HepG2 (cell line): Measurements from ENCODE around the gene UBR3. TPM values are rescaled to one million over a fixed set of nuclear protein-coding genes. Genes with fewer than 3 reads are reported as not detected.

ENCODE experiments used
- AKNA ChIP-seq: sonication (generic); formaldehyde crosslinking; IDR thresholded peaks from 2 replicates; pipeline ENCODE4 v1.4.0; 2020; ENCODE audit warnings: missing genetic modification reagents, borderline replicate concordance
- E2F2 ChIP-seq: sonication (generic); formaldehyde crosslinking; IDR thresholded peaks from 2 replicates; pipeline ENCODE4 v1.4.0; 2020; ENCODE audit warnings: missing genetic modification reagents, borderline replicate concordance
- ESRRA ChIP-seq: sonication (generic); formaldehyde crosslinking; IDR thresholded peaks from 2 replicates; pipeline ENCODE4 v1.5.1; 2020; ENCODE audit warnings: mild to moderate bottlenecking, low read depth, missing genetic modification reagents
- GATAD2A ChIP-seq: IDR thresholded peaks from 2 replicates; pipeline ENCODE4 v1.6.1; 2016
- GLMP ChIP-seq: sonication (generic); formaldehyde crosslinking; IDR thresholded peaks from 2 replicates; pipeline ENCODE4 v1.9.0; 2021; ENCODE audit warnings: missing genetic modification reagents, mild to moderate bottlenecking, borderline replicate concordance
- MNT ChIP-seq: fragments of 450-650 bp; IDR thresholded peaks from 2 replicates; pipeline ENCODE4 v1.6.1; 2016
- NR2F1 ChIP-seq, 2 experiments: fragments of 450-650 bp in 1 of 2; formaldehyde crosslinking in 1 of 2; IDR thresholded peaks; 2 replicates each; pipeline versions ENCODE4 v1.5.0 to v1.6.1; 2016 to 2020; ENCODE audit warnings: mild to moderate bottlenecking in 1 of 2, missing compliant biosample characterization in 1 of 2, missing genetic modification reagents in 1 of 2, moderate library complexity in 1 of 2
- SYNCRIP ChIP-seq: fragments of 200-400 bp; formaldehyde crosslinking; IDR thresholded peaks from 2 replicates; pipeline ENCODE4 v1.6.1; 2018; ENCODE audit warnings: mild to moderate bottlenecking, low read depth, low read length; ENCODE audit not compliant: insufficient read depth
- TBL1XR1 ChIP-seq: fragments of 150-350 bp; IDR thresholded peaks from 2 replicates; pipeline ENCODE4 v1.6.1; 2014; ENCODE audit warnings: borderline replicate concordance, low read length; ENCODE audit not compliant: partially characterized antibody
- TCF12 ChIP-seq, 2 experiments: fragments of 450-650 bp in 1 of 2; sonication (generic) in 1 of 2; formaldehyde crosslinking in 1 of 2; IDR thresholded peaks; 2 replicates each; pipeline versions ENCODE4 v1.6.1 to v1.8.0; 2017 to 2022; ENCODE audit warnings: antibody characterized with exemption in 1 of 2, mild to moderate bottlenecking in 1 of 2, missing genetic modification reagents in 1 of 2, moderate library complexity in 1 of 2
- THRA ChIP-seq: sonication (generic); formaldehyde crosslinking; IDR thresholded peaks from 2 replicates; pipeline ENCODE4 v1.4.0; 2020; ENCODE audit warnings: missing genetic modification reagents, borderline replicate concordance
- ZBTB42 ChIP-seq: sonication (generic); formaldehyde crosslinking; IDR thresholded peaks from 2 replicates; pipeline ENCODE4 v1.5.0; 2020; ENCODE audit warnings: mild to moderate bottlenecking, missing genetic modification reagents
- ZNF232 ChIP-seq: sonication (generic); formaldehyde crosslinking; IDR thresholded peaks from 2 replicates; pipeline ENCODE4 v1.4.0; 2020; ENCODE audit warnings: missing genetic modification reagents, borderline replicate concordance
- ZNF34 ChIP-seq: sonication (generic); formaldehyde crosslinking; IDR thresholded peaks from 2 replicates; pipeline ENCODE4 v1.4.0; 2020; ENCODE audit warnings: mild to moderate bottlenecking, missing genetic modification reagents, borderline replicate concordance
- ZNF713 ChIP-seq: sonication (generic); formaldehyde crosslinking; IDR thresholded peaks from 2 replicates; pipeline ENCODE4 v1.4.0; 2020; ENCODE audit warnings: mild to moderate bottlenecking, missing genetic modification reagents
- ZNF850 ChIP-seq: sonication (generic); formaldehyde crosslinking; conservative IDR thresholded peaks from 2 replicates; pipeline ENCODE4 v1.9.0; 2021; ENCODE audit warnings: mild to moderate bottlenecking, missing genetic modification reagents
- ZNF878 ChIP-seq: sonication (generic); formaldehyde crosslinking; IDR thresholded peaks from 2 replicates; pipeline ENCODE4 v1.8.1; 2023; ENCODE audit warnings: mild to moderate bottlenecking, missing genetic modification reagents, moderate library complexity
- polyA plus RNA-seq, 8 experiments: library from polyadenylated mRNA; depleted of rRNA in 3 of 8; stranded (reverse) in 7 of 8; unstranded in 1 of 8; fragments of >200 nt; fragmentation: Illumina TruSeq in 4 of 8; extraction: Trizol in 4 of 8; gene quantifications; 2 replicates each; pipeline versions ENCODE4 v1.2.1 to v1.2.3, GENCODE V29; 2011 to 2016; ENCODE audit warnings: low read depth in 4 of 8, missing spikeins in 1 of 8, mixed read lengths in 1 of 8; ENCODE audit not compliant: insufficient read depth in 1 of 8
- total RNA-seq, 5 experiments: library from RNA; depleted of rRNA; stranded (reverse); fragments of >200 nt; fragmentation: Illumina TruSeq; extraction: Trizol; gene quantifications; 2 replicates each; pipeline ENCODE4 v1.2.3, GENCODE V29; 2016; ENCODE audit warnings: low read depth in 1 of 5

The UBR3 gene
- total and polyA plus RNA-seq, 2 of the 13 experiments (the other 11 are each of a cell fraction or from before 2014, with no cell fraction given): 15.1 to 28.0 TPM

GRCh38 chr2:169798718-169799592 is 28.3 kb upstream of the UBR3 start, which contains the start of gene SSB (continued):
- no peak for TF ChIP-seq THRA (CRISPR knock-in tag)
- TF ChIP-seq SYNCRIP: no peak
- TF ChIP-seq TCF12 (IDR thresholded peaks at IDR 0.05): no peak
- TF ChIP-seq TCF12 (CRISPR knock-in tag; IDR thresholded peaks at IDR 0.05): 0 out of 2 replicates have a peak, but pooled peaks have one; percentile 52
- TF ChIP-seq AKNA (CRISPR knock-in tag): no peak
- no peak for TF ChIP-seq ZNF34 (CRISPR knock-in tag)
- TF ChIP-seq ZNF850 (CRISPR knock-in tag): no peak
- peak; percentile 76; the same call in 1 of the 2 replicates for TF ChIP-seq ZNF232 (CRISPR knock-in tag)
- TF ChIP-seq E2F2 (CRISPR knock-in tag): no peak; the same call in 1 of the 2 replicates
- TF ChIP-seq ZBTB42: no peak
- 0 out of 2 replicates have a peak, but pooled peaks have one; percentile 33 for TF ChIP-seq GATAD2A (CRISPR knock-in tag)
- TF ChIP-seq TBL1XR1: no peak
- no peak for TF ChIP-seq GLMP
- 0 out of 2 replicates have a peak, but pooled peaks have one; percentile 42 for TF ChIP-seq ESRRA
- TF ChIP-seq ZNF878 (CRISPR knock-in tag): no peak
- no peak for TF ChIP-seq NR2F1 (CRISPR knock-in tag; IDR thresholded peaks at IDR 0.05)
- TF ChIP-seq MNT: no peak
- TF ChIP-seq ZNF713 (CRISPR knock-in tag): 0 out of 2 replicates have a peak, but pooled peaks have one; percentile 88
